IPS-18a (cell line): ENCODE data around the gene PAOX.

ENCODE experiments used
- H3K27ac ChIP-seq: one replicate; pipeline ENCODE4 v1.5.1; 2013; ENCODE audit warnings: low read length
- H3K27me3 ChIP-seq: one replicate; pipeline ENCODE4 v1.6.1; 2013; ENCODE audit warnings: mild to moderate bottlenecking, low read length; ENCODE audit not compliant: control insufficient read depth, insufficient read depth
- H3K36me3 ChIP-seq: one replicate; pipeline ENCODE4 v1.6.1; 2013; ENCODE audit warnings: low read depth, low read length; ENCODE audit not compliant: control insufficient read depth
- H3K4me1 ChIP-seq: one replicate; pipeline ENCODE4 v1.6.1; 2013; ENCODE audit warnings: low read depth, low read length; ENCODE audit not compliant: control insufficient read depth
- H3K4me3 ChIP-seq: one replicate; pipeline ENCODE4 v1.5.1; 2013; ENCODE audit warnings: low read length
- H3K9ac ChIP-seq: one replicate; pipeline ENCODE4 v1.6.1; 2013; ENCODE audit warnings: mild to moderate bottlenecking, low read length, moderate library complexity
- H3K9me3 ChIP-seq: one replicate; pipeline ENCODE4 v1.6.1; 2013; ENCODE audit warnings: low read depth, low read length; ENCODE audit not compliant: control insufficient read depth

PAOX gene

DNA sequence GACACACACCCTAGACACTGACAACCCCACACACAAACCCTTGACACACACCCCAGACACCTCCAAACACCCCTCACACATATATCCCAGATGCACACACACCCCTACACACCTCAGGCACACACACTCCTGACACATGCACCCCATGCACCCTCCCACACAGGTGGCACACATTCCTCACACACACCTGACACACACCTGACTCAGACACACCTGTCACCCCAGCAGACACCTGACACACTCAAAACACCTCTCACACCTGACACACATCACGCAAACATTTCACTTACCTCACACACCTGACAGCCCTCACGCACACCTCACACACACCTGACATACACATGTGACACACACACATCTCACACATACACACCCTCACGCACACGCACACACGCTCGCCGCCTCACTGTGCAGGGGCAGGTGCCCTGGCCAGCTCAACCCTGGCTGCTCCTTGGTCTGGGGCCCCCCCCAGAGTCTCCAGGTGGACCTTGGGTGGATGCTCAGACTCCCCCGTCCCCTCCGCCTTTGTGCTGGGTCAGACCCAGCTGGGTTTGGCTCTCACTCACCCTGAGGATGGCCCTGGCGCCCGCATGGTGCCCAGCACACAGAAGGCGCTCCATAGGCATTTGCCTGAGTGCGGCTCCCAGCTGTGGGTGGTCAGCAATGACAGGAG lies 39.2 kb upstream of the PAOX start:
- H3K27me3 ChIP-seq = peaks cover 49% of the 10 kb centered on the region
- no peaks in the 10 kb centered on the region for H3K4me1 ChIP-seq

DNA sequence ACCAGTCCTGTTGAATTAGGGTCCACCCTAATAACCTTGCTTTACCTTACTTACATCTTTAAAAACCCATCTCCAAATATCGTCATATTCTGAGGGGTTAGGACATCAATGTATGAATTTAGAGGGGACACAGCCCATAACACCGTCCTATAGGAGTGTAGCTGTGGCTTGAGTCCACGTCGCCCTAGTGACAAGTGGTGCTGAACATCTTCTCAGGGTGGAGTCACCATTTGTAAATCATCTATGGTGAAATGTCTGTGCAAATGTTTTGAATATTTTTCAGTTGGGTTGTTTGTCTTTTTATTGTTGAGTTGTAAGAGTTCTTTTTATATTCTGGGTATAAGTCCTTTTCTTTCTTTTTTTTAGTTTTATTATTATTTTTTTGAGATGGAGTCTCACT lies 37.1 kb upstream of the PAOX start:
- H3K9me3 ChIP-seq = no peaks in the 10 kb centered on the region
- no peak overlapping the region for H3K27ac ChIP-seq
- peaks cover 28% of the 10 kb centered on the region for H3K27me3 ChIP-seq
- no peaks in the 10 kb centered on the region for H3K36me3 ChIP-seq
- no peak overlapping the region for H3K4me3 ChIP-seq
- H3K9ac ChIP-seq = no peak overlapping the region
- no peaks in the 10 kb centered on the region for H3K4me1 ChIP-seq

More for the DNA sequence above, 39.2 kb upstream of the PAOX start:
- H3K9ac ChIP-seq = no peak overlapping the region
- H3K9me3 ChIP-seq = no peaks in the 10 kb centered on the region
- no peak overlapping the region for H3K4me3 ChIP-seq
- no peak overlapping the region for H3K27ac ChIP-seq
- H3K36me3 ChIP-seq = no peaks in the 10 kb centered on the region

DNA sequence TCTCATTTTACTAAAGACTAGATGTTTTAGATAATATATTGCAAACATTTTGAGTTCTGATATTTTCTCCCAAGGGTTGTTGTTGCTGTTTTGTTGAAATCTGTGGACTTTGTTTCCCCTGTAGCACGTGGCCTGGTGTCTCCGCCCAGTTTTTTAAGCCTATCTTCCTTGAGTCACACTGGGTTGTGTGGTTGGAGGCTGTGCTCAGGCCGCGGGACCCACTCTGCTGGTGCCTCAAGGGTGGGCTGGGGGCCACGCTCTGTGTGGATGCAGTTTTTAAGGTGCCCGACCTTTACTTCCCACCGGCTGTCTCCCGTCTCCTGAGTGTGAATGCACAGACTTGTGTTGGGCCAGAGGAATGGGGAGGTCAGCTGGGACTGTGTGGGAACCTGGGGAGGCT lies 36.1 kb upstream of the PAOX start:
- H3K9me3 ChIP-seq = no peaks in the 10 kb centered on the region
- no peak overlapping the region for H3K9ac ChIP-seq
- peaks cover 18% of the 10 kb centered on the region for H3K27me3 ChIP-seq
- H3K4me1 ChIP-seq = no peaks in the 10 kb centered on the region
- H3K4me3 ChIP-seq = no peak overlapping the region
- no peaks in the 10 kb centered on the region for H3K36me3 ChIP-seq
- H3K27ac ChIP-seq = no peak overlapping the region

DNA sequence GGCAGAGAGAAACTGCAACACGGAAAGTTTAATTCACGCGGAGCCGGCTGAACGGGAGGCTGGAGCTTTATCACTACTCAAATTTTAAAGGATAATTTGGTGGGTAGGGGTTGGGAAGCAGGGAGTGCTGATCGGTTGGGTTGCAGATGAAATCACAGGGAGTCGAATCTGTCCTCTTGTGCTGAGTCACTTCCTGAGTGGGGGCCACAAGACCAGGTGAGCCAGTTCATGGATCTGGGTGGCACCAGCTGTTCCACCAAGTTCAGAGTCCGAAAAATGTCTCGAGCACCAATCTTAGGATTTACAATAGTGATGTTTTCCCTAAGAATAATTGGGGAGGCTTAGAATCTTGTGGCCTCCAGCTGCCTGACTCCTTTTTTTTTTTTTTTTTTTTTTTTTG lies 35.5 kb upstream of the PAOX start:
- no peak overlapping the region for H3K4me3 ChIP-seq
- H3K36me3 ChIP-seq = no peaks in the 10 kb centered on the region
- H3K27ac ChIP-seq = no peak overlapping the region
- H3K9ac ChIP-seq = no peak overlapping the region
- no peaks in the 10 kb centered on the region for H3K4me1 ChIP-seq
- H3K27me3 ChIP-seq = peaks cover 12% of the 10 kb centered on the region
- H3K9me3 ChIP-seq = no peaks in the 10 kb centered on the region

DNA sequence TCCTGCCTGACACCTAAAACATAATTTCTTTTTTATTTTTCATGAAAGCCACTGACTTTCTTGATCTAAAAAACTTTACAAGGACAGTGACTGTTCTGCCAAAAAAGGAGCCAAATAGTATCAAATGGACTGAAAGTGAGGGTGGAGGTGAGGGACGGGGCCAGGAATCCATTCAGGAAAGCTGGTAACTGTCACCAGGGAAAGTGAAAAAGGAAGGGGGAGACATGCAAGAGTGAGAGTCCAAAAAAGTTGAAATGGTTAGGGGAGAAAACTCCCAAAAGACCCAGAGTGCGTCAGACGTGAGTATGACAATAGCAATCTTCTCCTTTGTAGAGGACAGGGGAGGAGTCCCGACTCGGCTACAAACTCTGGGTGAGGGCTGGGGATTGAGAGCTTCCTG lies 34.8 kb upstream of the PAOX start:
- no peaks in the 10 kb centered on the region for H3K36me3 ChIP-seq
- H3K4me1 ChIP-seq = no peaks in the 10 kb centered on the region
- H3K27ac ChIP-seq = no peak overlapping the region
- H3K9ac ChIP-seq = no peak overlapping the region
- no peaks in the 10 kb centered on the region for H3K9me3 ChIP-seq
- no peak overlapping the region for H3K4me3 ChIP-seq
- peaks cover 12% of the 10 kb centered on the region for H3K27me3 ChIP-seq

DNA sequence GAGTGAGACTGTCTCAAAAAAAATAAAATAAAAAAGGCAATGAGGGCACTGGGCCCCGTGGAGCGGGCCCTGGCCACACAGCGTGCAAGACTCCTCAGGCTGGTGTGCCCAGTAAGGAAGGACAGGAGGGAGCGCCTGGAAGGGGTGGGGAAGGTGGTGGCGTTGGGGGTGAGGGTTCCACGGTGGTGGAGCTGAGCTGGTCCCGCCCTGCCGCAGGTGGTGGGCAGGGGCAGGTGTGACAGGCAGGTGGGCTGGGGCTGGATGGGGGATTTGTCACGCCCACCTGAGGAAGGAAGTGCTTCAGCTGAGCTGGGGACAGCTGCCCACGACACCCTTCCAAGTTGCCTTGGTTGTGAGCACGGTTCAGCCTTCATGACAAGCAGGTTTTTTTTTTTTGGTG lies 32.6 kb upstream of the PAOX start:
- no peak overlapping the region for H3K4me3 ChIP-seq
- no peaks in the 10 kb centered on the region for H3K9me3 ChIP-seq
- peaks cover 6% of the 10 kb centered on the region for H3K27me3 ChIP-seq
- no peaks in the 10 kb centered on the region for H3K4me1 ChIP-seq
- H3K36me3 ChIP-seq = no peaks in the 10 kb centered on the region
- no peak overlapping the region for H3K9ac ChIP-seq
- H3K27ac ChIP-seq = no peak overlapping the region

- H3K27ac ChIP-seq = no peak overlapping the region
- no peaks in the 10 kb centered on the region for H3K36me3 ChIP-seq
- no peaks in the 10 kb centered on the region for H3K4me1 ChIP-seq
- no peak overlapping the region for H3K9ac ChIP-seq
- no peaks in the 10 kb centered on the region for H3K27me3 ChIP-seq
- no peak overlapping the region for H3K4me3 ChIP-seq
- no peaks in the 10 kb centered on the region for H3K9me3 ChIP-seq
These were observed 31.1 kb upstream of the PAOX start for GRCh38 chr10:133347710-133348517.

- no peaks in the 10 kb centered on the region for H3K4me1 ChIP-seq
- H3K9ac ChIP-seq = no peak overlapping the region
- H3K27ac ChIP-seq = no peak overlapping the region
- H3K9me3 ChIP-seq = no peaks in the 10 kb centered on the region
- H3K27me3 ChIP-seq = no peaks in the 10 kb centered on the region
- H3K36me3 ChIP-seq = no peaks in the 10 kb centered on the region
- H3K4me3 ChIP-seq = no peak overlapping the region
These were observed 29.9 kb upstream of the PAOX start for GRCh38 chr10:133349160-133349568.

DNA sequence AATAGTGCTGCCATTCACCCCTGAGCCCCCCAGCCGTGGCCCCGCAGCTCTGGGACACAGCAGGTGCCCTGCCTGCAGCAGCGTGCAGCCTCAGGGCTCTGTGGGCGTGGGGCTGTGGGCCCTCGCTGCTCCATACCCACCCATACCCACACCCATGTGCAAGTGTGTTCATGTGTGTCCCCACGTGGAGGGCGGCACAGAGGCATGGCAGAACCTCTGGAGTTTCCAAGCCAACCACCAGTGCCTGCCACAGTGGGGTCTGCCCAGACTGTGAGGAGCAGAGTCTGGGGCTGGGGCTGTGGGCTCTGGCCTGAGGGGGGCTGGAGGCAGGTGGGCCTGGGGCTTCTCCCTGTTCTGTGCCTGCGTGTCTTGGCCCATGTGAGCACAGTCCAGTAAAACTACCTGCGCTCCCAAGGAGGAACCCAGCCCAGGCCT lies 29.5 kb upstream of the PAOX start:
- H3K4me1 ChIP-seq = no peaks in the 10 kb centered on the region
- no peak overlapping the region for H3K9ac ChIP-seq
- H3K9me3 ChIP-seq = no peaks in the 10 kb centered on the region
- H3K27ac ChIP-seq = no peak overlapping the region
- H3K36me3 ChIP-seq = no peaks in the 10 kb centered on the region
- H3K4me3 ChIP-seq = no peak overlapping the region
- H3K27me3 ChIP-seq = no peaks in the 10 kb centered on the region

- Histone ChIP-seq H3K9ac (no peak overlapping the region), H3K4me1 (no peaks in the 10 kb centered on the region), H3K27me3 (no peaks in the 10 kb centered on the region), H3K27ac (no peak overlapping the region), H3K9me3 (no peaks in the 10 kb centered on the region), H3K4me3 (no peak overlapping the region), H3K36me3 (peaks cover 4% of the 10 kb centered on the region)
These were observed 28.6 kb upstream of the PAOX start for GRCh38 chr10:133350283-133350949.

- H3K9me3 ChIP-seq = no peaks in the 10 kb centered on the region
- peaks cover 5% of the 10 kb centered on the region for H3K36me3 ChIP-seq
- no peaks in the 10 kb centered on the region for H3K27me3 ChIP-seq
- H3K4me1 ChIP-seq = no peaks in the 10 kb centered on the region
- no peak overlapping the region for H3K9ac ChIP-seq
- no peak overlapping the region for H3K27ac ChIP-seq
- no peak overlapping the region for H3K4me3 ChIP-seq
These were observed 28.1 kb upstream of the PAOX start for GRCh38 chr10:133350950-133351329.
